ENCODE results near the gene KYNU. TPM values are rescaled to one million over a fixed set of nuclear protein-coding genes. Genes with fewer than 3 reads are reported as not detected.

KYNU gene
- total and polyA plus RNA-seq, 2 of the 13 experiments (the other 11 are each of a cell fraction or from before 2014, with no cell fraction given), result 21.9 to 68.6 TPM

GRCh38 chr2:142858961-142859360 lies 18.5 kb upstream of the KYNU start:
- Histone ChIP-seq H3K4me3 (replicated peaks in 1 of 3; ENCODE audit: insufficient read depth in 1 of 3, low read depth in 2 of 3, low read length in 3 of 3) (no peak overlapping the region), H3K27ac (ENCODE audit: extremely low read length, insufficient read depth, low read length) (no peak overlapping the region), H3K4me1 (ENCODE audit: insufficient read depth, low read length) (peaks cover 24% of the 10 kb centered on the region), H3K27me3 (ENCODE audit: control insufficient read depth in 1 of 2, insufficient read depth in 2 of 2, low read length in 2 of 2) (no peaks in the 10 kb centered on the region), H3K36me3 (replicated peaks in 1 of 2; ENCODE audit: control insufficient read depth in 1 of 2, insufficient read depth in 2 of 2, low read length in 2 of 2) (no peaks in the 10 kb centered on the region), H2AFZ (ENCODE audit: low read length) (no peak overlapping the region), H3K9ac (ENCODE audit: insufficient read depth, low read depth, low read length) (no peak overlapping the region), H3K4me2 (ENCODE audit: low read depth, low read length) (no peak overlapping the region), H3K79me2 (ENCODE audit: insufficient read depth, low read length) (no peaks in the 10 kb centered on the region), H4K20me1 (ENCODE audit: insufficient read depth, low read length) (no peaks in the 10 kb centered on the region), H3K9me3 (ENCODE audit: low read length) (no peaks in the 10 kb centered on the region)
- POLR2A ChIA-PET, result no interaction called here
- ATAC-seq (no peak), FAIRE-seq (no peak), DNase-seq (ENCODE audit: low spot score) (no peak)
- no TSS peak for BruUV-seq (replicated peaks)
- TF ChIP-seq ZNF124 (CRISPR knock-in tag; IDR thresholded peaks at IDR 0.05), result no peak
- no peak for TF ChIP-seq ZNF3 (CRISPR knock-in tag; IDR thresholded peaks at IDR 0.05)
- TF ChIP-seq KLF12 (CRISPR knock-in tag; IDR thresholded peaks at IDR 0.05; ENCODE audit: borderline replicate concordance), result no peak
- no peak for TF ChIP-seq SRY (CRISPR knock-in tag; IDR thresholded peaks at IDR 0.05)
- no peak for TF ChIP-seq SKIL (CRISPR knock-in tag; IDR thresholded peaks at IDR 0.05; ENCODE audit: borderline replicate concordance)
- no peak for TF ChIP-seq HNF4G (IDR thresholded peaks at IDR 0.05; ENCODE audit: borderline replicate concordance, low read depth, low read length)
- no peak for TF ChIP-seq HNF4G (CRISPR knock-in tag; IDR thresholded peaks at IDR 0.05; ENCODE audit: borderline replicate concordance, low read depth)
- TF ChIP-seq ZFP36L1 (CRISPR knock-in tag; IDR thresholded peaks at IDR 0.05), result no peak
- no peak for TF ChIP-seq ARNT (IDR thresholded peaks at IDR 0.05)
- TF ChIP-seq ZSCAN5A (CRISPR knock-in tag; IDR thresholded peaks at IDR 0.05; ENCODE audit: borderline replicate concordance), result no peak
- TF ChIP-seq ZNF713 (CRISPR knock-in tag; IDR thresholded peaks at IDR 0.05), result no peak
- no peak for TF ChIP-seq ZNF24 (IDR thresholded peaks at IDR 0.05)
- no peak for TF ChIP-seq ZNF678 (CRISPR knock-in tag; IDR thresholded peaks at IDR 0.05)
- TF ChIP-seq HMGXB4 (CRISPR knock-in tag; IDR thresholded peaks at IDR 0.05; ENCODE audit: borderline replicate concordance in 1 of 2, low read depth in 1 of 2), result no peak
- no peak for TF ChIP-seq KAT2B (IDR thresholded peaks at IDR 0.05; ENCODE audit: borderline replicate concordance, low read depth, low read length)
- in situ Hi-C loops (cut with HindIII; ENCODE audit: extremely low pct_ligation_motif_present, low pct_unique_long_range_greater_than_20kb) (no loop called here), intact Hi-C loops (cut with micrococcal nuclease; ENCODE audit: unreplicated experiment) (no loop called here)
- 96% methylated on average over 1 of the region's 1 CpG for WGBS (ENCODE audit: low lambda C conversion rate)
- CTCF ChIA-PET (ENCODE audit: low intra/inter-chr PET ratio, low total read pairs), result no interaction called here

Data from HepG2 (cell line).